Activated CD4-positive, alpha-beta memory T cell treated with anti-CD3 and anti-CD28 coated beads for 36 hours (primary cell): ENCODE results near the gene BCL2L2. TPM values are rescaled to one million over a fixed set of nuclear protein-coding genes. Genes with fewer than 3 reads are reported as not detected.
"Not testable (repeated sequence)": the region's sequence is repeated elsewhere in the genome, so short reads cannot be mapped to it uniquely, and the experiment has no call there.

ENCODE experiments used
- CTCF ChIA-PET: fragments of 350-600 bp; sonication (Branson Sonifier 250); formaldehyde crosslinking; loops from one replicate; lab custom pipeline; 2021; ENCODE audit warnings: antibody characterized with exemption, inconsistent platforms; lab: Charles Lee
- POLR2A ChIA-PET: fragments of 350-600 bp; sonication (Branson Sonifier 250); formaldehyde crosslinking; loops from one replicate; lab custom pipeline; 2021; ENCODE audit warnings: antibody characterized with exemption; lab: Charles Lee
- DNase-seq: peaks from one replicate; pipeline ENCODE4 v3.0.0-alpha.2; 2020
- H3K27ac Mint-ChIP-seq: one replicate; pipeline ENCODE4 v1.8.0; 2021; ENCODE audit warnings: mixed read lengths
- H3K27me3 Mint-ChIP-seq: one replicate; pipeline ENCODE4 v1.8.0; 2021; ENCODE audit warnings: mixed read lengths
- H3K36me3 Mint-ChIP-seq: one replicate; pipeline ENCODE4 v1.8.0; 2021; ENCODE audit warnings: mixed read lengths
- H3K4me1 Mint-ChIP-seq: one replicate; pipeline ENCODE4 v1.8.0; 2021; ENCODE audit warnings: low read depth, mixed read lengths
- H3K4me3 Mint-ChIP-seq: one replicate; pipeline ENCODE4 v1.8.0; 2021; ENCODE audit warnings: mild to moderate bottlenecking, mixed read lengths
- H3K9me3 Mint-ChIP-seq: one replicate; pipeline ENCODE4 v1.8.0; 2021; ENCODE audit warnings: mixed read lengths
- intact Hi-C: fragments of 100-400 bp; cut with micrococcal nuclease; formaldehyde crosslinking; loops from one replicate; pipeline ENCODE4 v1.15.1; 2023
- total RNA-seq, 2 experiments: library from RNA; stranded (reverse); gene quantifications; one replicate each; pipeline ENCODE4 v1.2.3, GENCODE V29; 2021

The BCL2L2 gene
- under 1 TPM; 0.55 to 0.85 TPM for total RNA-seq

- CTCF ChIA-PET, result interaction anchor here (0.9 to 2.6 kb wide), 4 partner anchors 11 to 73 kb away, joined by 3 to 7 read pairs (median 4); partner anchors contain the start of gene PABPN1
- DNase-seq, result no peak
- no peaks in the 10 kb centered on the region for H3K9me3 Mint-ChIP-seq
- peaks cover 22% of the 10 kb centered on the region for H3K27me3 Mint-ChIP-seq
- H3K36me3 Mint-ChIP-seq, result no peaks in the 10 kb centered on the region
- H3K4me1 Mint-ChIP-seq, result peaks cover 5% of the 10 kb centered on the region
- H3K27ac Mint-ChIP-seq, result no peak within 1 kb of the TSS
- intact Hi-C loops, result no loop called here
- POLR2A ChIA-PET, result no interaction called here
- no peak within 1 kb of the TSS for H3K4me3 Mint-ChIP-seq
Measured at GRCh38 chr14:23306412-23307145, at the start of gene BCL2L2. BCL2L2 (plus strand) TSS chr14:23306833; CDS start chr14:23307768, 935 bp downstream.

DNA sequence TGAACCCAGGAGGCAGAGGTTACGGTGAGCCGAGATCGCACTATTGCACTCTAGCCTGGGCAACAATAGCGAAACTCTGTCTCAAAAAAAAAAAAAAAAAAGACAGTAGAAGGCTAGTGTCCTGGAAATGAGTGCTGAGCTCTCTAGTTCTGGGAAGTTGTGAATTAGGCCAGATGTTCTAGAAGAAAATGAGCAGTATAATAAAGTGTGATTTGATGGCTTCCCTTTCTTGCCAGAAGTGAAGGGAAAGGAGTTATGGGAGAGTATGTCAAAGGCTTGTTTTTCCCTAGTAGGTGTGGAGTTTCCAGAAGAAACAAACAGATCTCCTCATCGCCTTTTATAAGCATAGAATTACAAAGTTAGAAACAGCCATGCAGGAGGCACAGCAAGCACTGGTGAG, 48.4 kb upstream of the BCL2L2 start:
- Mint-ChIP-seq H3K4me1 (no peaks in the 10 kb centered on the region), H3K9me3 (no peaks in the 10 kb centered on the region), H3K4me3 (no peak overlapping the region), H3K36me3 (no peaks in the 10 kb centered on the region), H3K27ac (no peak overlapping the region), H3K27me3 (peaks cover 21% of the 10 kb centered on the region)
- POLR2A ChIA-PET, result interaction anchor here (0.6 kb wide), 1 partner anchor 284 kb away, joined by 3 read pairs; no protein-coding TSS in a partner anchor
- intact Hi-C loops, result no loop called here
- CTCF ChIA-PET, result no interaction called here
- DNase-seq, result no peak

DNA sequence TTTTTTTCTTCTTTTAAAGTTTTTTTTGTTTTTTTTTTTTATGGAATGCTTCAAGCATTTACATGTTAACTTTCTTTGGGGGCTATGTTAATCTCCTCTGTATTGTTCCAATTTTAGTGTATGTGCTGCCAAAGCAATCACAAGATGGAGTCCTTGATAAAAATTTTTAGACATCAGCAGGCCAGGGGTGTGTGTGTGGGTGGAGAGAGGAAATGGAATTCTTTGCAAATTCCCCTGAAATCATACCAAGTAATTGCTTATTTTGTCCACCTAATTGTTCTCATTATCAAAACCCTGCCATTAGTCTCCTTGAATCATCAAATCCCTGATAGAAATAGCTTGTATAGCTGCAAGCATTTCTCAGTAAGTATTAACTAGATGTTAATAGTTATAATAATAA, 47.2 kb upstream of the BCL2L2 start:
- Mint-ChIP-seq H3K27ac (no peak overlapping the region), H3K4me3 (no peak overlapping the region), H3K36me3 (no peaks in the 10 kb centered on the region), H3K4me1 (no peaks in the 10 kb centered on the region), H3K9me3 (no peaks in the 10 kb centered on the region), H3K27me3 (peaks cover 17% of the 10 kb centered on the region)
- no peak for DNase-seq
- intact Hi-C loops, result no loop called here
- ChIA-PET POLR2A (no interaction called here), CTCF (interaction anchor here (0.6 to 1.3 kb wide), 2 partner anchors 121 to 308 kb away, joined by 3 read pairs; partner anchors contain the start of gene AP1G2)

- POLR2A ChIA-PET, H3K36me3 Mint-ChIP-seq, H3K4me3 Mint-ChIP-seq, DNase-seq, H3K4me1 Mint-ChIP-seq, H3K27ac Mint-ChIP-seq, intact Hi-C loops, H3K9me3 Mint-ChIP-seq: not testable (repeated sequence)
- H3K27me3 Mint-ChIP-seq, result peaks cover 21% of the 10 kb centered on the region
- CTCF ChIA-PET, result interaction anchor here (1.3 kb wide), 1 partner anchor 119 kb away, joined by 3 read pairs; no protein-coding TSS in a partner anchor
Measured at GRCh38 chr14:23260849-23261248, 45.8 kb upstream of the BCL2L2 start.

GRCh38 chr14:23269193-23269592, 37.4 kb upstream of the BCL2L2 start:
- Mint-ChIP-seq H3K9me3 (no peaks in the 10 kb centered on the region), H3K27ac (no peak overlapping the region), H3K27me3 (peaks cover 4% of the 10 kb centered on the region), H3K4me1 (no peaks in the 10 kb centered on the region), H3K4me3 (no peak overlapping the region), H3K36me3 (no peaks in the 10 kb centered on the region)
- DNase-seq, result no peak
- intact Hi-C loops, result no loop called here
- POLR2A ChIA-PET, result no interaction called here
- CTCF ChIA-PET, result interaction anchor here (1.5 kb wide), 1 partner anchor 111 kb away, joined by 7 read pairs; no protein-coding TSS in a partner anchor

DNA sequence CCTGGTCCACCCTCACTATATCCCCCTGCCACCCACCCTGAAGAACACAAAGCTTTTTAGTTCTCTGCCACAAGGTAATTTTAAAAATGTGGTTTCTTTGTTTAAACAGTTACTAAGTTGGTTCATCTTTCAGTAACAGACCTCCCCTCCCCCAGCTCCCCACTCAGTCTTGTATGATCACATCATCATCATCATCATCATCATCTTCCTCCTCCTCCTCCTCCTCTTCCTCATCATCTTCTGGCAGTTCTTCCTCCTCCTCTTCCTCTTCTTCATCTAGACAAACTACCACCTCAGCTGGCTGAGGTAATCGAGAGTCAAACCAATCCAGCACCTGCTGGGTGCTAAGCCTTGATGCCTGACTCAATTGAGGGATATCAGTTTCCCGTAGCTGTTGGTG, 31.2 kb upstream of the BCL2L2 start:
- POLR2A ChIA-PET, result no interaction called here
- intact Hi-C loops, result no loop called here
- no peak overlapping the region for H3K27ac Mint-ChIP-seq

GRCh38 chr14:23277189-23277588, 29.4 kb upstream of the BCL2L2 start:
- intact Hi-C loops, result no loop called here
- Mint-ChIP-seq H3K9me3 (no peaks in the 10 kb centered on the region), H3K27ac (no peak overlapping the region), H3K36me3 (peaks cover 6% of the 10 kb centered on the region), H3K27me3 (no peaks in the 10 kb centered on the region), H3K4me3 (no peak overlapping the region), H3K4me1 (no peaks in the 10 kb centered on the region)
- ChIA-PET CTCF (no interaction called here), POLR2A (interaction anchor here (1.1 kb wide), 1 partner anchor 25 kb away, joined by 3 read pairs; no protein-coding TSS in a partner anchor)
- DNase-seq, result no peak

More for the DNA sequence above, 31.2 kb upstream of the BCL2L2 start:
- Mint-ChIP-seq H3K36me3 (peaks cover 4% of the 10 kb centered on the region), H3K4me3 (no peak overlapping the region), H3K4me1 (no peaks in the 10 kb centered on the region), H3K27me3 (no peaks in the 10 kb centered on the region), H3K9me3 (no peaks in the 10 kb centered on the region)
- DNase-seq, result no peak
- CTCF ChIA-PET, result interaction anchor here (0.7 to 1.2 kb wide), 2 partner anchors 20 to 105 kb away, joined by 3 to 5 read pairs; no protein-coding TSS in a partner anchor

- DNase-seq, H3K36me3 Mint-ChIP-seq, H3K4me3 Mint-ChIP-seq, H3K4me1 Mint-ChIP-seq, intact Hi-C loops, H3K9me3 Mint-ChIP-seq, CTCF ChIA-PET, H3K27ac Mint-ChIP-seq, H3K27me3 Mint-ChIP-seq: not testable (repeated sequence)
- POLR2A ChIA-PET, result interaction anchor here (1.1 kb wide), 1 partner anchor 24 kb away, joined by 3 read pairs; no protein-coding TSS in a partner anchor
Measured at GRCh38 chr14:23277928-23278327, 28.7 kb upstream of the BCL2L2 start.

DNA sequence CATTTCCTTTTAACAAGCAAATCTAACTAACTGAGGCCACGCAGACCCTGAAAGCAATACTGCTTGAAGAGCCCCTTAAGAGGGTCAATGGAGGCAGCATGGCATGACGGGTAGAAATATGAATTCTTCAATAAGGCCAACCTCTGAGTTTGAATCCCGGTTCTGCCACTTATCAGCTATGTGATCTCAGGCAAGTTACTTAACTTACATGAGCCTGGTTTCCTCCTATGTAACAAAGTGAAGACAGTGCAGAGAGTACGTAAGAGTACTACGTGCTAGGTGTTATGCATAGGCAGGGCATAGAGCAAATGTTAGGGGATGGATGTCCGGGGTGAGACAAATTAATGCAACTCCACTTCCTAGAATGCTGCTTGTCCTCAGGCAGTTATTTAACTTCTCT, 25.4 kb upstream of the BCL2L2 start:
- ChIA-PET POLR2A (no interaction called here), CTCF (interaction anchor here (2.2 to 2.4 kb wide), 2 partner anchors 13 to 161 kb away, joined by 6 to 11 read pairs; no protein-coding TSS in a partner anchor)
- no peak overlapping the region for H3K4me3 Mint-ChIP-seq
- DNase-seq, result no peak
- H3K9me3 Mint-ChIP-seq, result no peaks in the 10 kb centered on the region
- no peaks in the 10 kb centered on the region for H3K27me3 Mint-ChIP-seq
- no peak overlapping the region for H3K27ac Mint-ChIP-seq
- intact Hi-C loops, result no loop called here
- H3K36me3 Mint-ChIP-seq, result peaks cover 3% of the 10 kb centered on the region
- H3K4me1 Mint-ChIP-seq, result peaks cover 19% of the 10 kb centered on the region

DNA sequence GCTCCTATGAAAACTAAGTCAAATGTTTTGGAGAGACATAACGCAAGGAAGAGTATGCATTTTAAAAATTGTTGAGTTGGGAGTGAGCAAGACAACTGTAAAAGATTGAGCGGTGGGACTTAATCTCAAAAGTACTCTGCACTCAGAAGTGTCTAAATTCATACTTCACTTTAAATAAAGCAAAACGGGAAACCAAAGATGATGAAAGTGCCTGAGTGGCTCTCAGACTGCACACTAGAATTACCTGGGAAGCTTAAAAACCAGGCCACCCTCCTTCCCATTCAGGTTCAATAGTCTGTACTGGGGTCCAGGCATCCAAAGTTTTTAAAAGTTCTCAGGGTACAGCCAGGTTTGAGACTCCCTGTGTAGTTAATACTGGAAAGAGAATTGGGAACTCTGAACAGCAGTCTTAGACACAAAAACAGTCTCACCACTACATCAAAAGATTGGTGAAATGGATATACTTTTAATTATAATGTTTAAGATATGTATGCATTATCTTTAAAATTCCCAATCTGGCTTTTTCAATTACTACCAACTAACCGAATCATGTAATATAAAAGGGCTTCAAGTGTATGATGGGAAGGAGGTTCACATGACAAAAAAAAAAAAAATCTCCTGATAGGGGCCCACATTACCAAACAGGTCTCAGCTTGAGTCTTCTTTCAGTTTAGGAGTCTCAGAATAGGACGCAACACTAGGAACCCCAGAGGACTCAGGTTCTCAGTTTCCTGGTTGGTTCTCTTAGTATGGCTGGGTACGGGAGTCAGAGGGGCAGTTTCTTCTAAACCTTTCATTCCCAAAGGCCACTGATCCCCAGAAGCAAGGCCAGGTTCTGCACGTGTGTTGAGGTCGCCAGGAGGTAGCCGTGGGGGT, 21.7 kb upstream of the BCL2L2 start:
- Mint-ChIP-seq H3K27ac (peak overlapping the region; percentile 87), H3K36me3 (peaks cover 3% of the 10 kb centered on the region), H3K4me1 (peaks cover 25% of the 10 kb centered on the region), H3K9me3 (no peaks in the 10 kb centered on the region), H3K27me3 (no peaks in the 10 kb centered on the region), H3K4me3 (peak overlapping the region; percentile 89)
- CTCF ChIA-PET, result interaction anchor here (2.1 to 4.9 kb wide), 3 partner anchors 12 to 25 kb away, joined by 4 to 60 read pairs (median 39); partner anchors contain the start of gene PPP1R3E
- POLR2A ChIA-PET, result interaction anchor here (0.6 to 3.1 kb wide), 6 partner anchors 11 to 1849 kb away, joined by 3 to 31 read pairs (median 5); partner anchors contain the start of genes PABPN1 and PPP1R3E
- DNase-seq, result peak; percentile 42
- intact Hi-C loops, result loop anchor here (5.0 kb wide), 1 partner anchor 272 kb away; the partner anchor contains the start of gene THTPA

GRCh38 chr14:23285530-23286019, 21.1 kb upstream of the BCL2L2 start:
- no peaks in the 10 kb centered on the region for H3K9me3 Mint-ChIP-seq
- peaks cover 25% of the 10 kb centered on the region for H3K4me1 Mint-ChIP-seq
- peaks cover 3% of the 10 kb centered on the region for H3K36me3 Mint-ChIP-seq
- peak overlapping the region; percentile 89 for H3K4me3 Mint-ChIP-seq
- peak overlapping the region; percentile 87 for H3K27ac Mint-ChIP-seq
- DNase-seq, result no peak
- intact Hi-C loops, result loop anchor here (1.0 to 5.0 kb wide), 5 partner anchors 10 to 272 kb away; partner anchors contain the start of genes NGDN, PABPN1 and THTPA
- POLR2A ChIA-PET, result interaction anchor here (0.6 to 3.1 kb wide), 9 partner anchors 10 to 1850 kb away, joined by 3 to 31 read pairs (median 5); partner anchors contain the start of genes ACIN1, C14orf119, PABPN1 and PPP1R3E
- no peaks in the 10 kb centered on the region for H3K27me3 Mint-ChIP-seq
- CTCF ChIA-PET, result interaction anchor here (1.0 to 4.9 kb wide), 8 partner anchors 11 to 217 kb away, joined by 4 to 60 read pairs (median 11); partner anchors contain the start of genes PABPN1 and PPP1R3E
